Neural progenitor cell (in vitro differentiated cells): Measurements from ENCODE around the gene TBC1D2B. TPM values are rescaled to one million over a fixed set of nuclear protein-coding genes. Genes with fewer than 3 reads are reported as not detected.
A peak's percentile ranks its signal among the peaks of the same experiment; 100 is the strongest.
"Not testable (repeated sequence)": the region's sequence is repeated elsewhere in the genome, so short reads cannot be mapped to it uniquely, and the experiment has no call there.

Experiments
- DNase-seq: peaks from one replicate; pipeline ENCODE4 v3.0.0-alpha.2; 2016; ENCODE audit warnings: low spot score
- H2AFZ ChIP-seq: fragments of 200-600 bp; sonication (generic); replicated peaks from 2 replicates; pipeline ENCODE4 v1.6.1; 2016; ENCODE audit warnings: antibody characterized with exemption
- H3F3A ChIP-seq: fragments of 200-600 bp; sonication (generic); 2 replicates; pipeline ENCODE4 v1.6.1; 2016; ENCODE audit warnings: antibody characterized with exemption, low read depth
- H3K27ac ChIP-seq: fragments of 200-600 bp; sonication (generic); 2 replicates; pipeline ENCODE4 v1.5.1; 2016; ENCODE audit warnings: mild to moderate bottlenecking
- H3K27me3 ChIP-seq: fragments of 200-600 bp; sonication (generic); 2 replicates; pipeline ENCODE4 v1.6.1; 2016; ENCODE audit warnings: mild to moderate bottlenecking, moderate library complexity
- H3K36me3 ChIP-seq: fragments of 200-600 bp; sonication (generic); 2 replicates; pipeline ENCODE4 v1.5.1; 2016
- H3K4me1 ChIP-seq: fragments of 200-600 bp; sonication (generic); 2 replicates; pipeline ENCODE4 v1.6.1; 2016; ENCODE audit warnings: mixed run types
- H3K4me2 ChIP-seq: fragments of 200-600 bp; sonication (generic); 2 replicates; pipeline ENCODE4 v1.6.1; 2016
- H3K4me3 ChIP-seq: fragments of 200-600 bp; sonication (generic); 2 replicates; pipeline ENCODE4 v1.5.1; 2016
- H3K79me2 ChIP-seq: fragments of 200-600 bp; sonication (generic); 2 replicates; pipeline ENCODE4 v1.6.1; 2016; ENCODE audit warnings: low read depth
- H3K9ac ChIP-seq: fragments of 200-600 bp; sonication (generic); 2 replicates; pipeline ENCODE4 v1.6.1; 2016
- H3K9me3 ChIP-seq: fragments of 200-600 bp; sonication (generic); 2 replicates; pipeline ENCODE4 v1.5.1; 2016; ENCODE audit warnings: low read depth
- H4K20me1 ChIP-seq: fragments of 200-600 bp; sonication (generic); 2 replicates; pipeline ENCODE4 v1.6.1; 2016; ENCODE audit warnings: low read depth
- H3K27ac Mint-ChIP-seq: 3 replicates; pipeline ENCODE4 v1.8.0; 2021; ENCODE audit warnings: mixed read lengths
- H3K27me3 Mint-ChIP-seq: 2 replicates; pipeline ENCODE4 v1.8.0; 2022; ENCODE audit warnings: low read depth, mild to moderate bottlenecking, inconsistent platforms, moderate library complexity, mixed read lengths; ENCODE audit not compliant: insufficient read depth
- H3K36me3 Mint-ChIP-seq: 3 replicates; pipeline ENCODE4 v1.8.0; 2021; ENCODE audit warnings: mixed read lengths
- H3K4me1 Mint-ChIP-seq: 3 replicates; pipeline ENCODE4 v1.8.0; 2021; ENCODE audit warnings: mixed read lengths
- H3K4me3 Mint-ChIP-seq: 3 replicates; pipeline ENCODE4 v1.8.0; 2021; ENCODE audit warnings: mild to moderate bottlenecking, moderate library complexity, mixed read lengths
- H3K9me3 Mint-ChIP-seq: 3 replicates; pipeline ENCODE4 v1.8.0; 2020; ENCODE audit warnings: mixed read lengths
- EZH2 ChIP-seq: fragments of 200-600 bp; sonication (generic); IDR thresholded peaks from 2 replicates; pipeline ENCODE4 v1.6.1; 2017; ENCODE audit warnings: antibody characterized with exemption, mild to moderate bottlenecking, moderate library complexity
- EZH2phosphoT487 ChIP-seq: fragments of 200-600 bp; sonication (generic); IDR thresholded peaks from 2 replicates; pipeline ENCODE4 v1.6.1; 2017; ENCODE audit warnings: antibody characterized with exemption
- total RNA-seq: library from RNA; depleted of rRNA; stranded (reverse); fragments of >200 nt; gene quantifications from 2 replicates; pipeline ENCODE4 v1.2.3, GENCODE V29; 2015; ENCODE audit warnings: low replicate concordance
- TF ChIP-seq, protein P1 (sequence below): fragments of 200-600 bp; sonication (generic); IDR thresholded peaks from 2 replicates; pipeline ENCODE4 v1.5.1; 2017; ENCODE audit warnings: antibody characterized with exemption, mild to moderate bottlenecking

The TBC1D2B gene
- total RNA-seq, 1 donor from 2014 or later, result 11.7 TPM

DNA sequence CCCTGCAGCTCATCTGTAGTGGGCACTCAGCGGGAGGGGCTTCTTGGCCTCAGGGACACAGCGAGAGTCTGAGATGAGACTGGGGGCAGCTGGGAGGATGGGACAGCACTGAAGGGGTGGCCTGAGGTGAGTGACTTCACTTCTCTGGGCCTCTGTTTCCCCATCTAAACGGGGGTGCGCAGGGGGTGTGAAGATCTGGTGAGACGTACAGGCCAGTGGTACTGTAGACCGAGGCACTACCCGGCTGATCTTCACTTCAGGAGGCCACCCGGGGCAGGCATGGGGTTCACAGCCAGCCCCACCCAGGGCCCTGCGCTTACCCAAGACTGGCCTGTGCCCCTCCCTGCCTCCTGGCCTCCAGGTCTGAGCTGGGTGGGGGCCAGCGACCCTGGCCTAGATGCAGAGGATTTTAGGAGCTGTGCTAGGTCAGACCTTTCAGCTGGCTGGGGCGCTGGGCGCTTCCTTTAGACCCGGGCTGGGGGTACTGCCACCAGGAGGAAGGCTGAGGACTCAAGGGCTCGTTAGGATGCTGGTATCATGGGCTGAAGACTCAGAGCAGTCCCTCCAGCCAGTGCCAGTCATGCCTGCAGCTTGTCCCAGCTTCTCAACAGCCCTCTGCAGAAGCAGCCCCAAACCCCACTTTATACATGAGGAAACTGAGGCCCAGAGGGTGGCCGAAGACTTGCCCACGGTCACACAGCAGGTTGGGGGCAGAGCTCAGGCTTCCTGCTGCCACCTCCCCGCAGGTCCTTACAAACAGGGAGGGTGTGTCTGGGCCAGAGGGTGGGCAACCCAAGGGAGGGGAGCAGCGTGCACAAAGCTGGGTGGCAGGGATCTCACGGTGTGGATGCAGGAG lies 99.4 kb downstream of the TBC1D2B start:
- H3K4me2 ChIP-seq, H3K36me3 Mint-ChIP-seq, H3K79me2 ChIP-seq, H3K9me3 Mint-ChIP-seq, H3K27me3 ChIP-seq, H3K27ac ChIP-seq, H3K4me1 Mint-ChIP-seq, H4K20me1 ChIP-seq, DNase-seq, H3K9ac ChIP-seq, H2AFZ ChIP-seq, H3K4me1 ChIP-seq, H3K27ac Mint-ChIP-seq, H3K9me3 ChIP-seq, H3K27me3 Mint-ChIP-seq, H3K4me3 ChIP-seq, H3F3A ChIP-seq, H3K36me3 ChIP-seq: not testable (repeated sequence)
- peak overlapping the region; percentile 24 for H3K4me3 Mint-ChIP-seq

DNA sequence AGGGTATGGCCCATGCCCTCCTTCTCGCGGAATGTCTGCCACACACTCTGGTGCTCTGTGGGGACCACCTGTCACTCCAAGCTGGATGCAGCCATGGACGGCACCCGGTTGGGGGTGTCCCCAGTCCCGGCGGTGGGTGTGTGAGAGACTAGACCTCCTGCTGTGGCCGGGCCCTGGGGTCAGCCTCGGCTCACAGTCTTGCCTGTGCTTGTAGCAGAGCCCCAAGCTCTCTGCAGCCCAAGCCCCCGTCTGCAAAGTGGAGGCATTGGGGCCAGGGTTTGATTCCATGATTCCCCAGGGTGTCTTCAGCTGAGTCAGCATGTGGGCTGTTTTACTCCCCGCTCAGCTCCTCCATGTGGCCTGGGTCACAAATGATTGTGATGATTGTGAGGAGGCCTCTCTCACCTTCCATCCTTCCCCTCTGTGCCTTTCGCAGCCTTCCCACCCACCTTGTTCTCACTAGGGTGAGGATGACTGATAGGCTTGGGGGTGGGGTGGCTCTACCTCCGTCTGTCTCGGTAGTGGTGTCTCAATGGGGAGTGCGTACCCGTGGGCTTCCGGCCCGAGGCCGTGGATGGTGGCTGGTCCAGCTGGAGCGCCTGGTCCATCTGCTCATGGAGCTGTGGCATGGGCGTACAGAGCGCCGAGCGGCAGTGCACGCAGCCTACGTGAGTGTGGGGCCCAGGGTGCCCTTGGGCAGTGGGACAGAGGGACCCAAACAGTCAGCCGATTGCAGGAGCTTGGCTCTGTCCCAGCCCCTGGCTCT lies 100.6 kb downstream of the TBC1D2B start:
- not testable (repeated sequence) for H3K4me1 Mint-ChIP-seq, H3K27me3 ChIP-seq, DNase-seq, H3K9ac ChIP-seq, H3K9me3 ChIP-seq, H3K4me3 ChIP-seq, H3K4me2 ChIP-seq, H4K20me1 ChIP-seq, H3K9me3 Mint-ChIP-seq, H3K27me3 Mint-ChIP-seq, H3K36me3 Mint-ChIP-seq, H3K4me3 Mint-ChIP-seq, H2AFZ ChIP-seq, H3K4me1 ChIP-seq, H3K79me2 ChIP-seq, H3F3A ChIP-seq, H3K36me3 ChIP-seq, H3K27ac ChIP-seq, H3K27ac Mint-ChIP-seq

DNA sequence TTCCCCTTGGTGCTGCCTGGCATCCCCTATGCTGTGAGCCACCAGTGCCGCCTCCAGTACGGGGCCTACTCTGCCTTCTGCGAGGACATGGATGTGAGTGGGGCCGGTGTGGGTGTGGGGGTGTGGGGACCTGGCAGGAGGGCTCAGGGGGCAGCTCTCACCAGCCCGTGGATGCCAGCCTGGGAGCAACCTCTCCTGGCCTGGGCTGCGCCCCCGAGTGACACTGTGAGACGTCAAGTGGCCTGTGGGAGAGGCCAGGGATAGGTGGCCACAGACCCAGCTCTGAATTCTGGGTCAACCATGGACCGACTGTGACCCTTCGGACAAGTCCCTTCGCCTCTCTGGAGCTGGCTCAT lies 101.4 kb downstream of the TBC1D2B start:
- not testable (repeated sequence) for H3K79me2 ChIP-seq, H3F3A ChIP-seq, H3K36me3 ChIP-seq, H3K9ac ChIP-seq, H3K27ac ChIP-seq, H3K4me3 ChIP-seq, H3K36me3 Mint-ChIP-seq, H3K27me3 Mint-ChIP-seq, H3K27me3 ChIP-seq, H3K4me1 ChIP-seq, DNase-seq, H3K9me3 Mint-ChIP-seq, H3K4me3 Mint-ChIP-seq, H4K20me1 ChIP-seq, H3K4me1 Mint-ChIP-seq, H3K9me3 ChIP-seq, H3K4me2 ChIP-seq, H3K27ac Mint-ChIP-seq, H2AFZ ChIP-seq

DNA sequence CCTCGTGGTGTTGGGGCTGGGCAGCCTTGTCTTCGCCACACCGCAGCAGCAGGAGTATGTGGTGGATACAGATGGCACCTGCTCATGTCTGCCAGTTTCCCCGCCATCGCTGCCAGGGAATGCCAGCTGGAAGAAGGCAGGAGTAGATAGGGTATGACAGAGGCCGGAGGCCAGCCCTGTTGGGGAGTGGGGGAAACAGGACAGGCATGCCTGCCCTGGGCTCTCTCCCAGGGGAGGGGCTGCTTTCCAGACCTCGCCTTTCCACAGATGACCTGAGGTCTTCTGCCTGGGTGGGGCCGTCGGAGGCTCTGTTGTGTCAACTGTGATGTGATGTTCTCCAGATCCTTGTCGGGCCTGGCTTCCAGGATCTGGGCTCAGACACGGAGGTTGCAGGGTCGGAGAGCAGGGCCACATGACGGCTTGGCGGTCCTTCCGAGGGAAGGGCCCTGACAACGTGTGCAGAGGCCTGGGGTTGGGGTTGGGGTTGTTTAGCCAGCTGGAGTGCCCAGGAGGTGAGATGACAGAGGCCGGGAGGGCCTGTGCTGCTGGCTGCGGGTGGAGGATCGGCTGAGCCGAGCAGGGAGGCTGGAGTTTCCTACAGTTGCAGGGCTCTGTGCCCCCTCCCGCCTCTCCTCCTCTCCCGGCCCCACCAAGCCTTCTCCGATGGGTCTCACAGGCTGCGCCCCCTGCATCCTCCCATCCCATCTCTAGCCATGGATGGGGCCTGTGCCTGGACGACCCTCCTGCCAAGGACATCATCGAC lies 102.0 kb downstream of the TBC1D2B start:
- no peaks in the 10 kb centered on the region for H3K27me3 ChIP-seq
- no peaks in the 10 kb centered on the region for H3K36me3 ChIP-seq
- H3F3A ChIP-seq, result no peaks in the 10 kb centered on the region
- no peak overlapping the region for H2AFZ ChIP-seq
- H3K4me2 ChIP-seq, result no peak overlapping the region
- no peak overlapping the region for H3K27ac ChIP-seq
- H3K9me3 Mint-ChIP-seq, result no peaks in the 10 kb centered on the region
- peaks cover 4% of the 10 kb centered on the region for H3K4me1 Mint-ChIP-seq
- H3K27me3 Mint-ChIP-seq, result peaks cover 9% of the 10 kb centered on the region
- no peak overlapping the region for H3K4me3 ChIP-seq
- no peaks in the 10 kb centered on the region for H3K4me1 ChIP-seq
- DNase-seq, result no peak
- no peaks in the 10 kb centered on the region for H4K20me1 ChIP-seq
- no peak overlapping the region for H3K4me3 Mint-ChIP-seq
- no peaks in the 10 kb centered on the region for H3K36me3 Mint-ChIP-seq
- H3K9ac ChIP-seq, result no peak overlapping the region
- no peaks in the 10 kb centered on the region for H3K79me2 ChIP-seq
- H3K9me3 ChIP-seq, result no peaks in the 10 kb centered on the region
- no peak overlapping the region for H3K27ac Mint-ChIP-seq
- TF ChIP-seq, protein P1, sequence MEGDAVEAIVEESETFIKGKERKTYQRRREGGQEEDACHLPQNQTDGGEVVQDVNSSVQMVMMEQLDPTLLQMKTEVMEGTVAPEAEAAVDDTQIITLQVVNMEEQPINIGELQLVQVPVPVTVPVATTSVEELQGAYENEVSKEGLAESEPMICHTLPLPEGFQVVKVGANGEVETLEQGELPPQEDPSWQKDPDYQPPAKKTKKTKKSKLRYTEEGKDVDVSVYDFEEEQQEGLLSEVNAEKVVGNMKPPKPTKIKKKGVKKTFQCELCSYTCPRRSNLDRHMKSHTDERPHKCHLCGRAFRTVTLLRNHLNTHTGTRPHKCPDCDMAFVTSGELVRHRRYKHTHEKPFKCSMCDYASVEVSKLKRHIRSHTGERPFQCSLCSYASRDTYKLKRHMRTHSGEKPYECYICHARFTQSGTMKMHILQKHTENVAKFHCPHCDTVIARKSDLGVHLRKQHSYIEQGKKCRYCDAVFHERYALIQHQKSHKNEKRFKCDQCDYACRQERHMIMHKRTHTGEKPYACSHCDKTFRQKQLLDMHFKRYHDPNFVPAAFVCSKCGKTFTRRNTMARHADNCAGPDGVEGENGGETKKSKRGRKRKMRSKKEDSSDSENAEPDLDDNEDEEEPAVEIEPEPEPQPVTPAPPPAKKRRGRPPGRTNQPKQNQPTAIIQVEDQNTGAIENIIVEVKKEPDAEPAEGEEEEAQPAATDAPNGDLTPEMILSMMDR, result no peak
- TF ChIP-seq EZH2phosphoT487 (no peak), EZH2 (no peak)
